HEK293 (cell line): Measurements from ENCODE around the gene CYB5R2.

Source experiments
- GFI1B ChIP-seq: fragments of 450-650 bp; formaldehyde crosslinking; IDR thresholded peaks from 2 replicates; pipeline ENCODE4 v1.5.1; 2016; ENCODE audit warnings: missing biosample characterization, missing genetic modification characterization
- HOXA7 ChIP-seq: sonication (generic); formaldehyde crosslinking; IDR thresholded peaks from 2 replicates; pipeline ENCODE4 v1.8.1; 2022; ENCODE audit warnings: missing genetic modification reagents, borderline replicate concordance
- MZF1 ChIP-seq: fragments of 450-650 bp; formaldehyde crosslinking; IDR thresholded peaks from 2 replicates; pipeline ENCODE4 v1.5.1; 2017; ENCODE audit warnings: missing biosample characterization, missing genetic modification characterization, borderline replicate concordance
- OVOL3 ChIP-seq: fragments of 450-650 bp; formaldehyde crosslinking; IDR thresholded peaks from 2 replicates; pipeline ENCODE4 v1.5.1; 2016; ENCODE audit warnings: missing biosample characterization, missing genetic modification characterization
- TRIM28 ChIP-seq: IDR thresholded peaks from 2 replicates; pipeline ENCODE4 v1.6.1; 2011; ENCODE audit warnings: low read length, control low read depth, borderline replicate concordance
- ZBTB48 ChIP-seq: fragments of 450-650 bp; formaldehyde crosslinking; IDR thresholded peaks from 2 replicates; pipeline ENCODE4 v1.5.1; 2016; ENCODE audit warnings: missing biosample characterization, missing genetic modification characterization
- ZBTB8A ChIP-seq: fragments of 450-650 bp; formaldehyde crosslinking; IDR thresholded peaks from 2 replicates; pipeline ENCODE4 v1.5.1; 2016; ENCODE audit warnings: missing biosample characterization, missing genetic modification characterization
- ZFHX2 ChIP-seq: fragments of 450-650 bp; formaldehyde crosslinking; conservative IDR thresholded peaks from 2 replicates; pipeline ENCODE4 v1.5.1; 2016; ENCODE audit warnings: missing biosample characterization, missing genetic modification characterization
- ZNF132 ChIP-seq: fragments of 450-650 bp; formaldehyde crosslinking; IDR thresholded peaks from 2 replicates; pipeline ENCODE4 v1.5.1; 2017; ENCODE audit warnings: missing biosample characterization, missing genetic modification characterization, borderline replicate concordance
- ZNF138 ChIP-seq: fragments of 450-650 bp; formaldehyde crosslinking; IDR thresholded peaks from 2 replicates; pipeline ENCODE4 v1.5.1; 2016; ENCODE audit warnings: missing biosample characterization, missing genetic modification characterization, borderline replicate concordance
- ZNF335 ChIP-seq: fragments of 450-650 bp; formaldehyde crosslinking; conservative IDR thresholded peaks from 2 replicates; pipeline ENCODE4 v1.5.1; 2016; ENCODE audit warnings: missing biosample characterization, missing genetic modification characterization
- ZNF341 ChIP-seq: fragments of 450-650 bp; formaldehyde crosslinking; IDR thresholded peaks from 2 replicates; pipeline ENCODE4; 2016; ENCODE audit warnings: low read depth, missing biosample characterization, missing genetic modification characterization
- ZNF561 ChIP-seq: fragments of 450-650 bp; IDR thresholded peaks from 2 replicates; pipeline ENCODE4 v1.5.1; 2018; ENCODE audit warnings: missing biosample characterization, missing genetic modification characterization, borderline replicate concordance
- ZNF610 ChIP-seq: fragments of 450-650 bp; formaldehyde crosslinking; IDR thresholded peaks from 2 replicates; pipeline ENCODE4 v1.5.1; 2016; ENCODE audit warnings: missing biosample characterization, missing genetic modification characterization, borderline replicate concordance
- ZNF623 ChIP-seq: fragments of 450-650 bp; formaldehyde crosslinking; IDR thresholded peaks from 2 replicates; pipeline ENCODE4 v1.5.1; 2016; ENCODE audit warnings: missing biosample characterization, missing genetic modification characterization
- ZNF670 ChIP-seq: fragments of 450-650 bp; formaldehyde crosslinking; IDR thresholded peaks from 2 replicates; pipeline ENCODE4 v1.5.1; 2016; ENCODE audit warnings: missing biosample characterization, missing genetic modification characterization, low read depth
- ZNF747 ChIP-seq: fragments of 450-650 bp; formaldehyde crosslinking; IDR thresholded peaks from 2 replicates; pipeline ENCODE4 v1.5.1; 2016; ENCODE audit warnings: missing biosample characterization, missing genetic modification characterization
- ZSCAN16 ChIP-seq: fragments of 450-650 bp; formaldehyde crosslinking; IDR thresholded peaks from 2 replicates; pipeline ENCODE4 v1.5.1; 2016; ENCODE audit warnings: missing biosample characterization, missing genetic modification characterization
- TF ChIP-seq, protein P1 (sequence below): fragments of 450-650 bp; formaldehyde crosslinking; IDR thresholded peaks from 2 replicates; pipeline ENCODE4 v1.5.1; 2017; ENCODE audit warnings: missing biosample characterization, missing genetic modification characterization
- TF ChIP-seq, protein P2 (sequence below): IDR thresholded peaks from 2 replicates; pipeline ENCODE4 v1.6.1; 2011; ENCODE audit warnings: mild to moderate bottlenecking, low read depth, low read length, borderline replicate concordance
- TF ChIP-seq, protein P3 (sequence below): sonication (generic); formaldehyde crosslinking; IDR thresholded peaks from 2 replicates; pipeline ENCODE4 v1.8.1; 2022; ENCODE audit warnings: mild to moderate bottlenecking, moderate library complexity, missing genetic modification reagents
- TF ChIP-seq, protein P4 (sequence below): fragments of 450-650 bp; formaldehyde crosslinking; IDR thresholded peaks from 2 replicates; pipeline ENCODE4 v1.5.1; 2016; ENCODE audit warnings: missing biosample characterization, missing genetic modification characterization
- TF ChIP-seq, protein P5 (sequence below): fragments of 450-650 bp; formaldehyde crosslinking; IDR thresholded peaks from 2 replicates; pipeline ENCODE4 v1.5.1; 2016; ENCODE audit warnings: missing biosample characterization, missing genetic modification characterization
- TF ChIP-seq, protein P6 (sequence below): fragments of 450-650 bp; formaldehyde crosslinking; IDR thresholded peaks from 2 replicates; pipeline ENCODE4 v1.5.1; 2016; ENCODE audit warnings: missing biosample characterization, missing genetic modification characterization
- TF ChIP-seq, protein P7 (sequence below): fragments of 450-650 bp; formaldehyde crosslinking; IDR thresholded peaks from 2 replicates; pipeline ENCODE4 v1.5.1; 2016; ENCODE audit warnings: missing biosample characterization, missing genetic modification characterization
- TF ChIP-seq, protein P8 (sequence below): fragments of 450-650 bp; formaldehyde crosslinking; IDR thresholded peaks from 2 replicates; pipeline ENCODE4 v1.5.1; 2016; ENCODE audit warnings: missing biosample characterization, missing genetic modification characterization

The CYB5R2 gene

DNA sequence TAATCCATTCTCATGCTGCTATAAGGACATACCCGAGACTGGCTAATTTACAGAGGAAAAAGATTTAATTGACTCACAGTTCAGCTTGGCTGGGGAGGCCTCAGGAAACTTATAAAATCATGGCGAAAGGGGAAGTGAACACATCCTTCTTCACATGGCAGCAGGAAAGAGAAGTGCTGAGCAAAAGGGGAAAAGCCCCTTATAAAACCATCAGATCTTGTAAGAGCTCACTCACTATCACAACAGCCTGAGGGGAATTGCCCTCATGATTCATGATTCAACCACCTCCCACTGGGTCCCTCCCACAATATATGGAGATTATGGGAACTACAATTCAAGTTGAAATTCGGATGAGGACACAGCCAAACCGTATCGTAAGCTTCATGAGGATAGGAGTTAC is 3.8 kb upstream of the CYB5R2 start (continued):
- TF ChIP-seq, protein P1, sequence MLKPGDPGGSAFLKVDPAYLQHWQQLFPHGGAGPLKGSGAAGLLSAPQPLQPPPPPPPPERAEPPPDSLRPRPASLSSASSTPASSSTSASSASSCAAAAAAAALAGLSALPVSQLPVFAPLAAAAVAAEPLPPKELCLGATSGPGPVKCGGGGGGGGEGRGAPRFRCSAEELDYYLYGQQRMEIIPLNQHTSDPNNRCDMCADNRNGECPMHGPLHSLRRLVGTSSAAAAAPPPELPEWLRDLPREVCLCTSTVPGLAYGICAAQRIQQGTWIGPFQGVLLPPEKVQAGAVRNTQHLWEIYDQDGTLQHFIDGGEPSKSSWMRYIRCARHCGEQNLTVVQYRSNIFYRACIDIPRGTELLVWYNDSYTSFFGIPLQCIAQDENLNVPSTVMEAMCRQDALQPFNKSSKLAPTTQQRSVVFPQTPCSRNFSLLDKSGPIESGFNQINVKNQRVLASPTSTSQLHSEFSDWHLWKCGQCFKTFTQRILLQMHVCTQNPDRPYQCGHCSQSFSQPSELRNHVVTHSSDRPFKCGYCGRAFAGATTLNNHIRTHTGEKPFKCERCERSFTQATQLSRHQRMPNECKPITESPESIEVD, result no peak
- TF ChIP-seq HOXA7 (CRISPR knock-in tag), result no peak
- TF ChIP-seq ZNF610 (tag by site-specific recombination), result no peak
- TF ChIP-seq ZNF132 (tag by site-specific recombination), result no peak
- TF ChIP-seq ZBTB48 (tag by site-specific recombination), result no peak
- TF ChIP-seq TRIM28, result peak; percentile 30; the same call in 1 of the 2 replicates
- TF ChIP-seq ZBTB8A (tag by site-specific recombination), result no peak
- TF ChIP-seq, protein P2, sequence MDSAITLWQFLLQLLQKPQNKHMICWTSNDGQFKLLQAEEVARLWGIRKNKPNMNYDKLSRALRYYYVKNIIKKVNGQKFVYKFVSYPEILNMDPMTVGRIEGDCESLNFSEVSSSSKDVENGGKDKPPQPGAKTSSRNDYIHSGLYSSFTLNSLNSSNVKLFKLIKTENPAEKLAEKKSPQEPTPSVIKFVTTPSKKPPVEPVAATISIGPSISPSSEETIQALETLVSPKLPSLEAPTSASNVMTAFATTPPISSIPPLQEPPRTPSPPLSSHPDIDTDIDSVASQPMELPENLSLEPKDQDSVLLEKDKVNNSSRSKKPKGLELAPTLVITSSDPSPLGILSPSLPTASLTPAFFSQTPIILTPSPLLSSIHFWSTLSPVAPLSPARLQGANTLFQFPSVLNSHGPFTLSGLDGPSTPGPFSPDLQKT, result no peak
- TF ChIP-seq, protein P3, sequence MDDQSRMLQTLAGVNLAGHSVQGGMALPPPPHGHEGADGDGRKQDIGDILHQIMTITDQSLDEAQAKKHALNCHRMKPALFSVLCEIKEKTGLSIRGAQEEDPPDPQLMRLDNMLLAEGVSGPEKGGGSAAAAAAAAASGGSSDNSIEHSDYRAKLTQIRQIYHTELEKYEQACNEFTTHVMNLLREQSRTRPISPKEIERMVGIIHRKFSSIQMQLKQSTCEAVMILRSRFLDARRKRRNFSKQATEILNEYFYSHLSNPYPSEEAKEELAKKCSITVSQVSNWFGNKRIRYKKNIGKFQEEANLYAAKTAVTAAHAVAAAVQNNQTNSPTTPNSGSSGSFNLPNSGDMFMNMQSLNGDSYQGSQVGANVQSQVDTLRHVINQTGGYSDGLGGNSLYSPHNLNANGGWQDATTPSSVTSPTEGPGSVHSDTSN (CRISPR knock-in tag), result no peak
- no peak for TF ChIP-seq ZNF138 (tag by site-specific recombination)
- TF ChIP-seq ZNF623 (tag by site-specific recombination), result no peak
- TF ChIP-seq ZSCAN16, result no peak
- peak; percentile 54; the same call in 1 of the 2 replicates for TF ChIP-seq MZF1
- peak; percentile 75 for TF ChIP-seq ZFHX2 (tag by site-specific recombination)
- no peak for TF ChIP-seq OVOL3 (tag by site-specific recombination)
- TF ChIP-seq, protein P4, sequence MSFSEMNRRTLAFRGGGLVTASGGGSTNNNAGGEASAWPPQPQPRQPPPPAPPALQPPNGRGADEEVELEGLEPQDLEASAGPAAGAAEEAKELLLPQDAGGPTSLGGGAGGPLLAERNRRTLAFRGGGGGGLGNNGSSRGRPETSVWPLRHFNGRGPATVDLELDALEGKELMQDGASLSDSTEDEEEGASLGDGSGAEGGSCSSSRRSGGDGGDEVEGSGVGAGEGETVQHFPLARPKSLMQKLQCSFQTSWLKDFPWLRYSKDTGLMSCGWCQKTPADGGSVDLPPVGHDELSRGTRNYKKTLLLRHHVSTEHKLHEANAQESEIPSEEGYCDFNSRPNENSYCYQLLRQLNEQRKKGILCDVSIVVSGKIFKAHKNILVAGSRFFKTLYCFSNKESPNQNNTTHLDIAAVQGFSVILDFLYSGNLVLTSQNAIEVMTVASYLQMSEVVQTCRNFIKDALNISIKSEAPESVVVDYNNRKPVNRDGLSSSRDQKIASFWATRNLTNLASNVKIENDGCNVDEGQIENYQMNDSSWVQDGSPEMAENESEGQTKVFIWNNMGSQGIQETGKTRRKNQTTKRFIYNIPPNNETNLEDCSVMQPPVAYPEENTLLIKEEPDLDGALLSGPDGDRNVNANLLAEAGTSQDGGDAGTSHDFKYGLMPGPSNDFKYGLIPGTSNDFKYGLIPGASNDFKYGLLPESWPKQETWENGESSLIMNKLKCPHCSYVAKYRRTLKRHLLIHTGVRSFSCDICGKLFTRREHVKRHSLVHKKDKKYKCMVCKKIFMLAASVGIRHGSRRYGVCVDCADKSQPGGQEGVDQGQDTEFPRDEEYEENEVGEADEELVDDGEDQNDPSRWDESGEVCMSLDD, result no peak
- TF ChIP-seq ZNF747 (tag by site-specific recombination), result no peak
- TF ChIP-seq ZNF670 (tag by site-specific recombination), result no peak
- TF ChIP-seq ZNF341 (tag by site-specific recombination), result 0 out of 2 replicates have a peak, but pooled peaks have one; percentile 15
- TF ChIP-seq GFI1B (tag by site-specific recombination), result no peak
- TF ChIP-seq, protein P5, sequence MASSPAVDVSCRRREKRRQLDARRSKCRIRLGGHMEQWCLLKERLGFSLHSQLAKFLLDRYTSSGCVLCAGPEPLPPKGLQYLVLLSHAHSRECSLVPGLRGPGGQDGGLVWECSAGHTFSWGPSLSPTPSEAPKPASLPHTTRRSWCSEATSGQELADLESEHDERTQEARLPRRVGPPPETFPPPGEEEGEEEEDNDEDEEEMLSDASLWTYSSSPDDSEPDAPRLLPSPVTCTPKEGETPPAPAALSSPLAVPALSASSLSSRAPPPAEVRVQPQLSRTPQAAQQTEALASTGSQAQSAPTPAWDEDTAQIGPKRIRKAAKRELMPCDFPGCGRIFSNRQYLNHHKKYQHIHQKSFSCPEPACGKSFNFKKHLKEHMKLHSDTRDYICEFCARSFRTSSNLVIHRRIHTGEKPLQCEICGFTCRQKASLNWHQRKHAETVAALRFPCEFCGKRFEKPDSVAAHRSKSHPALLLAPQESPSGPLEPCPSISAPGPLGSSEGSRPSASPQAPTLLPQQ, result no peak
- TF ChIP-seq, protein P6, sequence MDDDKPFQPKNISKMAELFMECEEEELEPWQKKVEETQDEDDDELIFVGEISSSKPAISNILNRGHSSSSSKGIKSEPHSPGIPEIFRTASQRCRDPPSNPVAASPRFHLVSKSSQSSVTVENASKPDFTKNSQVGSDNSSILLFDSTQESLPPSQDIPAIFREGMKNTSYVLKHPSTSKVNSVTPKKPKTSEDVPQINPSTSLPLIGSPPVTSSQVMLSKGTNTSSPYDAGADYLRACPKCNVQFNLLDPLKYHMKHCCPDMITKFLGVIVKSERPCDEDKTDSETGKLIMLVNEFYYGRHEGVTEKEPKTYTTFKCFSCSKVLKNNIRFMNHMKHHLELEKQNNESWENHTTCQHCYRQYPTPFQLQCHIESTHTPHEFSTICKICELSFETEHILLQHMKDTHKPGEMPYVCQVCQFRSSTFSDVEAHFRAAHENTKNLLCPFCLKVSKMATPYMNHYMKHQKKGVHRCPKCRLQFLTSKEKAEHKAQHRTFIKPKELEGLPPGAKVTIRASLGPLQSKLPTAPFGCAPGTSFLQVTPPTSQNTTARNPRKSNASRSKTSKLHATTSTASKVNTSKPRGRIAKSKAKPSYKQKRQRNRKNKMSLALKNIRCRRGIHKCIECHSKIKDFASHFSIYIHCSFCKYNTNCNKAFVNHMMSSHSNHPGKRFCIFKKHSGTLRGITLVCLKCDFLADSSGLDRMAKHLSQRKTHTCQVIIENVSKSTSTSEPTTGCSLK (tag by site-specific recombination), result no peak
- no peak; the same call in 1 of the 2 replicates for TF ChIP-seq ZNF335 (tag by site-specific recombination)
- TF ChIP-seq, protein P7, sequence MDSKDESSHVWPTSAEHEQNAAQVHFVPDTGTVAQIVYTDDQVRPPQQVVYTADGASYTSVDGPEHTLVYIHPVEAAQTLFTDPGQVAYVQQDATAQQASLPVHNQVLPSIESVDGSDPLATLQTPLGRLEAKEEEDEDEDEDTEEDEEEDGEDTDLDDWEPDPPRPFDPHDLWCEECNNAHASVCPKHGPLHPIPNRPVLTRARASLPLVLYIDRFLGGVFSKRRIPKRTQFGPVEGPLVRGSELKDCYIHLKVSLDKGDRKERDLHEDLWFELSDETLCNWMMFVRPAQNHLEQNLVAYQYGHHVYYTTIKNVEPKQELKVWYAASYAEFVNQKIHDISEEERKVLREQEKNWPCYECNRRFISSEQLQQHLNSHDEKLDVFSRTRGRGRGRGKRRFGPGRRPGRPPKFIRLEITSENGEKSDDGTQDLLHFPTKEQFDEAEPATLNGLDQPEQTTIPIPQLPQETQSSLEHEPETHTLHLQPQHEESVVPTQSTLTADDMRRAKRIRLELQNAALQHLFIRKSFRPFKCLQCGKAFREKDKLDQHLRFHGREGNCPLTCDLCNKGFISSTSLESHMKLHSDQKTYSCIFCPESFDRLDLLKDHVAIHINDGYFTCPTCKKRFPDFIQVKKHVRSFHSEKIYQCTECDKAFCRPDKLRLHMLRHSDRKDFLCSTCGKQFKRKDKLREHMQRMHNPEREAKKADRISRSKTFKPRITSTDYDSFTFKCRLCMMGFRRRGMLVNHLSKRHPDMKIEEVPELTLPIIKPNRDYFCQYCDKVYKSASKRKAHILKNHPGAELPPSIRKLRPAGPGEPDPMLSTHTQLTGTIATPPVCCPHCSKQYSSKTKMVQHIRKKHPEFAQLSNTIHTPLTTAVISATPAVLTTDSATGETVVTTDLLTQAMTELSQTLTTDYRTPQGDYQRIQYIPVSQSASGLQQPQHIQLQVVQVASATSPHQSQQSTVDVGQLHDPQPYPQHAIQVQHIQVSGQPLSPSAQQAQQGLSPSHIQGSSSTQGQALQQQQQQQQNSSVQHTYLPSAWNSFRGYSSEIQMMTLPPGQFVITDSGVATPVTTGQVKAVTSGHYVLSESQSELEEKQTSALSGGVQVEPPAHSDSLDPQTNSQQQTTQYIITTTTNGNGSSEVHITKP (tag by site-specific recombination), result no peak
- no peak for TF ChIP-seq ZNF561
- TF ChIP-seq, protein P8, sequence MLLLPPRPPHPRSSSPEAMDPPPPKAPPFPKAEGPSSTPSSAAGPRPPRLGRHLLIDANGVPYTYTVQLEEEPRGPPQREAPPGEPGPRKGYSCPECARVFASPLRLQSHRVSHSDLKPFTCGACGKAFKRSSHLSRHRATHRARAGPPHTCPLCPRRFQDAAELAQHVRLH (tag by site-specific recombination), result no peak
